Suprapubic skin (tissue), 3 donors: ENCODE data around the gene CACUL1.

Experiments
- POLR2A ChIP-seq, 2 donors: fragments of 450-650 bp; IDR thresholded peaks; one replicate each; pipeline ENCODE4 v1.6.1; 2017; ENCODE audit warnings: antibody characterized with exemption in 2 of 2, mild to moderate bottlenecking in 2 of 2, moderate library complexity in 2 of 2
- TF ChIP-seq, protein P1 (sequence below), 2 donors: fragments of 200-600 bp in 1 of 2; fragments of 450-650 bp in 1 of 2; sonication (generic) in 1 of 2; IDR thresholded peaks; one replicate each; pipeline ENCODE4 v1.5.1; 2016 to 2019; ENCODE audit warnings: antibody characterized with exemption in 2 of 2, mild to moderate bottlenecking in 1 of 2, moderate library complexity in 1 of 2

DNA sequence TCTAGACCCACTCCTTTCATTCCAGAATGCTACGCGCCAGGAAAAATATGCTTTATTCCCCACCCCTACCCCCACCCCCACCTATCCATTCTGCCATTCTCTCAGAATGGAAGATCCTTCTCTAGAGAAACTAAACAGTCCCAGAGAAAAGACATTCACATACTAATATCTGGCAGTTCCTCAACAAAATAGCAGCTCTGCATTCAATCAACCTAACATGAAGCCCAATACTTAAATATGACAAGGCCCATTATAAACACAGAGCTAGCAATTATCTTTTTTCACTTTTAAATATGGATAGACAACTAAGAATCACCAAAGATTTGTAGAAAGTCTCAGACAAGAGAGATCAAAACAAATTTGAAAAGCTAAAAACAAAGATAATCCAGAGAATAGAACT is 16.4 kb downstream of the CACUL1 start:
- TF ChIP-seq, protein P1, sequence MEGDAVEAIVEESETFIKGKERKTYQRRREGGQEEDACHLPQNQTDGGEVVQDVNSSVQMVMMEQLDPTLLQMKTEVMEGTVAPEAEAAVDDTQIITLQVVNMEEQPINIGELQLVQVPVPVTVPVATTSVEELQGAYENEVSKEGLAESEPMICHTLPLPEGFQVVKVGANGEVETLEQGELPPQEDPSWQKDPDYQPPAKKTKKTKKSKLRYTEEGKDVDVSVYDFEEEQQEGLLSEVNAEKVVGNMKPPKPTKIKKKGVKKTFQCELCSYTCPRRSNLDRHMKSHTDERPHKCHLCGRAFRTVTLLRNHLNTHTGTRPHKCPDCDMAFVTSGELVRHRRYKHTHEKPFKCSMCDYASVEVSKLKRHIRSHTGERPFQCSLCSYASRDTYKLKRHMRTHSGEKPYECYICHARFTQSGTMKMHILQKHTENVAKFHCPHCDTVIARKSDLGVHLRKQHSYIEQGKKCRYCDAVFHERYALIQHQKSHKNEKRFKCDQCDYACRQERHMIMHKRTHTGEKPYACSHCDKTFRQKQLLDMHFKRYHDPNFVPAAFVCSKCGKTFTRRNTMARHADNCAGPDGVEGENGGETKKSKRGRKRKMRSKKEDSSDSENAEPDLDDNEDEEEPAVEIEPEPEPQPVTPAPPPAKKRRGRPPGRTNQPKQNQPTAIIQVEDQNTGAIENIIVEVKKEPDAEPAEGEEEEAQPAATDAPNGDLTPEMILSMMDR (IDR thresholded peaks at IDR 0.05): no peak
- no peak for TF ChIP-seq POLR2A (IDR thresholded peaks at IDR 0.05)
